ENCODE results near the gene PLCE1. TPM values are rescaled to one million over a fixed set of nuclear protein-coding genes. Genes with fewer than 3 reads are reported as not detected.

The PLCE1 gene
- total RNA-seq, 1 donor from 2014 or later, result 0.84 TPM

DNA sequence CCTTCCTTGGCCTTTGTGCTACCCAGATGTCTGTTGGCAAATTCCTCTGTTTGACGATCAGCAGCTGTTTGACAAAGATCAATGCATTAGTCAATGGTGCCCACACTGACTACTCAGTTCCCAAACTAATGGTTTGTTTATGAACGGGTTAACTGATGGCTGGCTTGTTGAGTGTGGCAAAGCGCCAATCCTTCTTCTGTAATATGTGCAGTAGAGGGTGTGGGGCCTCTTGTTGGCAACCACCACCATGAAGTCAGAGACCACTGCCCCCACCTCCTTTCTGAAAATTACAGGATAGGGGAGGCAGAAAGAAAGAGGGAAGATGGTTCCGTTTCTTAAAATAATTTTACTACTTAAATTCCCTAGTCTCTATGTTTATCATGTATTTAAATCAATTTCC is 2.6 kb upstream of the PLCE1 start:
- Histone ChIP-seq H4K20me1 (ENCODE audit: insufficient read depth, low read length) (peaks cover under 1% of the 10 kb centered on the region), H3K9ac (ENCODE audit: low read length) (no peak overlapping the region), H3K4me3 (ENCODE audit: insufficient read depth, low read depth, low read length) (no peak overlapping the region), H3K36me3 (ENCODE audit: insufficient read depth, low read length) (no peaks in the 10 kb centered on the region), H3K9me3 (ENCODE audit: insufficient read depth, low read depth, low read length) (no peaks in the 10 kb centered on the region), H3K27me3 (ENCODE audit: insufficient read depth, low read length) (no peaks in the 10 kb centered on the region), H3K27ac (ENCODE audit: low read depth, low read length) (no peak overlapping the region), H3K79me2 (ENCODE audit: insufficient read depth, low read length) (no peaks in the 10 kb centered on the region), H2AFZ (ENCODE audit: low read depth, low read length) (peak overlapping the region; percentile 35), H3K4me1 (ENCODE audit: insufficient read depth, low read length) (peaks cover 48% of the 10 kb centered on the region), H3K4me2 (ENCODE audit: low read length) (peak overlapping the region; percentile 68)
- Mint-ChIP-seq H3K9me3 (ENCODE audit: unreplicated experiment) (no peaks in the 10 kb centered on the region), H3K27ac (ENCODE audit: unreplicated experiment) (no peak overlapping the region), H3K4me3 (ENCODE audit: unreplicated experiment) (no peak overlapping the region), H3K4me1 (ENCODE audit: low read depth, unreplicated experiment) (peaks cover 18% of the 10 kb centered on the region), H3K36me3 (ENCODE audit: low read depth, unreplicated experiment) (no peaks in the 10 kb centered on the region), H3K27me3 (ENCODE audit: low read depth, unreplicated experiment) (peaks cover 11% of the 10 kb centered on the region)
- FAIRE-seq (no peak), DNase-seq (ENCODE audit: low read depth) (no peak)
- TF ChIP-seq, protein P1, sequence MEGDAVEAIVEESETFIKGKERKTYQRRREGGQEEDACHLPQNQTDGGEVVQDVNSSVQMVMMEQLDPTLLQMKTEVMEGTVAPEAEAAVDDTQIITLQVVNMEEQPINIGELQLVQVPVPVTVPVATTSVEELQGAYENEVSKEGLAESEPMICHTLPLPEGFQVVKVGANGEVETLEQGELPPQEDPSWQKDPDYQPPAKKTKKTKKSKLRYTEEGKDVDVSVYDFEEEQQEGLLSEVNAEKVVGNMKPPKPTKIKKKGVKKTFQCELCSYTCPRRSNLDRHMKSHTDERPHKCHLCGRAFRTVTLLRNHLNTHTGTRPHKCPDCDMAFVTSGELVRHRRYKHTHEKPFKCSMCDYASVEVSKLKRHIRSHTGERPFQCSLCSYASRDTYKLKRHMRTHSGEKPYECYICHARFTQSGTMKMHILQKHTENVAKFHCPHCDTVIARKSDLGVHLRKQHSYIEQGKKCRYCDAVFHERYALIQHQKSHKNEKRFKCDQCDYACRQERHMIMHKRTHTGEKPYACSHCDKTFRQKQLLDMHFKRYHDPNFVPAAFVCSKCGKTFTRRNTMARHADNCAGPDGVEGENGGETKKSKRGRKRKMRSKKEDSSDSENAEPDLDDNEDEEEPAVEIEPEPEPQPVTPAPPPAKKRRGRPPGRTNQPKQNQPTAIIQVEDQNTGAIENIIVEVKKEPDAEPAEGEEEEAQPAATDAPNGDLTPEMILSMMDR (IDR thresholded peaks at IDR 0.05; ENCODE audit: insufficient read depth, low read depth, low read length), result no peak
- no peak for TF ChIP-seq EZH2 (IDR thresholded peaks at IDR 0.05; ENCODE audit: insufficient read depth, low read length)

DNA sequence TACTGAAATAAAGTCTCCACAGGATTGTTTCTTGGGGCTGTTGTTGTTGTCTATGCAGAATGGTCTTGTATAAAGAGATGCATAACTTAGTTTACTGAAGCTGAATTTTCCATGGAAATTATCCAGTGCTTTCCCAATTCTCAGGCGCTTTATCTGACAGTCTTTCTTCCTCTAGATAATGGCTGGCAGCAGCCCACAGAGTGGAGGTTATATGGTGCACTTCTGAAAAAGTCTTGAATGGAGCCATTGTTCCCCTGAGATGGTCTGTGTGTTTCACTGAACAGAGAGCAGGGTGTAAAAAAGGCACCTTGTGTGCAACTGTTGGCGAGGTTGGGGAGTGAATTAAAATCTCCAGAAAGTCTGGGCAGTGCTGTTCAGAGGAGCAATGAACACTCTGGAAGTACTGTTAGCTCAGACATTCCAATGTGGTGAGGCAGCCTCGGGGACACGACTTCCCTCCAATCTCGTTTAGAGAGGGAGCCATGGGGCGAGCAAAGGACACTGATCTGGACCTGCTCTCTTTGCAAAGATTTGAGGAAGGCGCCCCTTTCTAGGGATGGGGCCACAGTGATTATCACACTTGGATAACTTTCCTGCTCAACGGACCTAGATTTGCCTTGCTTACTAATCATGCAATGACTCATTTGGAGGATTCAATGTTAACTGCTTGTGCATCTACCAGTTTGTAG is 2.0 kb upstream of the PLCE1 start:
- Histone ChIP-seq H3K4me1 (ENCODE audit: insufficient read depth, low read length) (peaks cover 49% of the 10 kb centered on the region), H3K79me2 (ENCODE audit: insufficient read depth, low read length) (no peaks in the 10 kb centered on the region), H3K9me3 (ENCODE audit: insufficient read depth, low read depth, low read length) (no peaks in the 10 kb centered on the region), H3K9ac (ENCODE audit: low read length) (peak overlapping the region; percentile 6), H3K27ac (ENCODE audit: low read depth, low read length) (peak overlapping the region; percentile 33), H2AFZ (ENCODE audit: low read depth, low read length) (peak overlapping the region; percentile 54), H3K4me3 (ENCODE audit: insufficient read depth, low read depth, low read length) (peak overlapping the region; percentile 32), H4K20me1 (ENCODE audit: insufficient read depth, low read length) (peaks cover 3% of the 10 kb centered on the region), H3K4me2 (ENCODE audit: low read length) (peak overlapping the region; percentile 68), H3K27me3 (ENCODE audit: insufficient read depth, low read length) (no peaks in the 10 kb centered on the region), H3K36me3 (ENCODE audit: insufficient read depth, low read length) (no peaks in the 10 kb centered on the region)
- Mint-ChIP-seq H3K27ac (ENCODE audit: unreplicated experiment) (peak overlapping the region; percentile 22), H3K27me3 (ENCODE audit: low read depth, unreplicated experiment) (peaks cover 14% of the 10 kb centered on the region), H3K36me3 (ENCODE audit: low read depth, unreplicated experiment) (no peaks in the 10 kb centered on the region), H3K4me1 (ENCODE audit: low read depth, unreplicated experiment) (peaks cover 18% of the 10 kb centered on the region), H3K9me3 (ENCODE audit: unreplicated experiment) (no peaks in the 10 kb centered on the region), H3K4me3 (ENCODE audit: unreplicated experiment) (peak overlapping the region; percentile 47)
- no peak for TF ChIP-seq EZH2 (IDR thresholded peaks at IDR 0.05; ENCODE audit: insufficient read depth, low read length)
- TF ChIP-seq, protein P1 (IDR thresholded peaks at IDR 0.05; ENCODE audit: insufficient read depth, low read depth, low read length), result no peak
- peak; percentile 93 for FAIRE-seq
- peak; percentile 82 for DNase-seq (ENCODE audit: low read depth)

DNA sequence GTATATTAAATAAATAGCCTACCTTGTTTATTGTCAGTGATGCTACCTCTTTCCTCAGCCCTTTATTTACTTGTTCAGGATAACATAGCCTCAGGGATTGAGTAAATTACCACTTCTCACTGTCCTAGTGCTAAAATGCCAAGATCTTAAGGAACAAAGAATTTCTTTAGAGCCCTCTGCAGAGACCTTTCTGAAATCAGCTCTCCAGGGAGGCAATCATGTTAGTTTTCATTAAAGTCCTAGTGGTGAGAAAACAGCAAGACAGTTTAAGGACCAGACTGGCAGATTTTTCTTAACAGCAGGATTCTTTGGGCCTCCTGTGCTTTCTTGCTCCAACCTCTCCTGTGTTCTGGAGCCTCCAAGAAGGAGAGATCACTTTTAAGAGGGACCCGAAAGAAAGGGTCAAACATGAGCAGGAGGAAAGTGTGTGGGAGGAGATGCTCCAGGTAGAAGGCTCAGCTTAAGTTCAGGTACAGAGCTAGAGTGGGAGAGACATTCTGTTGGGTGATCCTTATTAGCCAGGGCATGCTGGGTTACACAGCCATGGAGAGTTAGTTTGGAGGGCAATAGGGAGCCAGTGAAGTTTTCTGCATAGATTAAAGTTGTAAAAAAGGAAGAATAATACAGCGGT is 1.2 kb upstream of the PLCE1 start:
- Histone ChIP-seq H3K4me2 (ENCODE audit: low read length) (peak overlapping the region; percentile 93), H3K4me3 (ENCODE audit: insufficient read depth, low read depth, low read length) (no peak overlapping the region), H3K36me3 (ENCODE audit: insufficient read depth, low read length) (no peaks in the 10 kb centered on the region), H3K9ac (ENCODE audit: low read length) (no peak overlapping the region), H2AFZ (ENCODE audit: low read depth, low read length) (peak overlapping the region; percentile 23), H3K4me1 (ENCODE audit: insufficient read depth, low read length) (peaks cover 49% of the 10 kb centered on the region), H3K27ac (ENCODE audit: low read depth, low read length) (no peak overlapping the region), H3K79me2 (ENCODE audit: insufficient read depth, low read length) (no peaks in the 10 kb centered on the region), H4K20me1 (ENCODE audit: insufficient read depth, low read length) (peaks cover 3% of the 10 kb centered on the region), H3K9me3 (ENCODE audit: insufficient read depth, low read depth, low read length) (no peaks in the 10 kb centered on the region), H3K27me3 (ENCODE audit: insufficient read depth, low read length) (no peaks in the 10 kb centered on the region)
- FAIRE-seq (no peak), DNase-seq (ENCODE audit: low read depth) (no peak)
- Mint-ChIP-seq H3K9me3 (ENCODE audit: unreplicated experiment) (no peaks in the 10 kb centered on the region), H3K27me3 (ENCODE audit: low read depth, unreplicated experiment) (peaks cover 14% of the 10 kb centered on the region), H3K36me3 (ENCODE audit: low read depth, unreplicated experiment) (no peaks in the 10 kb centered on the region), H3K27ac (ENCODE audit: unreplicated experiment) (no peak overlapping the region), H3K4me1 (ENCODE audit: low read depth, unreplicated experiment) (peaks cover 18% of the 10 kb centered on the region), H3K4me3 (ENCODE audit: unreplicated experiment) (peak overlapping the region; percentile 87)
- no peak for TF ChIP-seq EZH2 (IDR thresholded peaks at IDR 0.05; ENCODE audit: insufficient read depth, low read length)
- TF ChIP-seq, protein P1 (IDR thresholded peaks at IDR 0.05; ENCODE audit: insufficient read depth, low read depth, low read length), result peak; percentile 35
